HG02870 (cell line): ENCODE results near the gene OSBPL5.
"Not testable (repeated sequence)": the region's sequence is repeated elsewhere in the genome, so short reads cannot be mapped to it uniquely, and the experiment has no call there.

Source experiments
- ATAC-seq: cut with Tn5 transposase; IDR thresholded peaks from one replicate; pipeline ENCODE4 v1.9.1; 2021; ENCODE audit warnings: mild to moderate bottlenecking, moderate library complexity; ENCODE audit not compliant: unreplicated experiment

Gene OSBPL5

DNA sequence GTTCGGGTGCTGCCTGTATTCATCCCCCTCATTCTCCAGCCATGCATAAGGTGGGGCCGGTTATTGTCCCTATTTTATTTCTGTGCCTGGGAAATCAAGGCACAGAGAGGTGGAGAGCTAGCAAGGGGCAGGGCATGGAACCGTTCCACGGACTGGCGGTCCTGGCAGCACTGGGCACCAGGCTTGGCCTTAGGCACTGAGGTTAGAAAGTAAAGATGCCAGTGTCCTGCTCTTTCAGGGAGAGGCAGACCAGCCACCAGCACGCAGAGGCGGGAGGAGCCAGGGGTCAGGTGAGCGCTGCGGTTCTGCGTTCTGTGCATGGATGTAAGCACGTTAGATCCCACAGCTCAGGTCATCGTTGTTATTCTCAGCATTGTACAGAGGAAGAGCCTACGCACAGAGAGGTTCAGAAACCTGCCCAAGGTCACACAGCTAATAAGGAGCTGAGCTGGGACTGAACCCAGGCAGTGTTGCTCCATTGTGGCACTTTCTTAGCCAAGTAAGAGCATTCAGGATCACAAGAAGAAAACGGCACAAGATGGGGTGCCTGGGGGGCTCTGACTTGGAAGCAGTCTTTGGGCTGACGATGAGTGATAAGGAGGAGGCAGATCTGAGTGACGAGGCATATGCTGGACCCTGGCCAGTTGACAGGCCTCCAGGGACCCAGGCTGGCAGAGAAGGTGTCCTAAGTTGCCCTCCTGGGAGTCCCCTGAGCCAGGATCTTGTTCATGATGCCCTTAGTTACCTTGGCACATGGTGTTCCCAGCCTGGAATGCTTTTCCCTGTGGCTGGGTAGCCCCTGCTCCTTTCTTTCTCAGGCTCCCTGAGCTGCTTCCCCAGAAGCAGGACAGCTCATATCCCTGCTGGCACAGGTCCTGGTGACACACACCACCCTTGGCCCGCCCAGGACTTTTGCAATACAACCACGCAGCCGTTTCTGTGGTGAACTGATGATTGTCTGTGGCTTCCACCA, 41.1 kb downstream of the OSBPL5 start:
- no peak for ATAC-seq

DNA sequence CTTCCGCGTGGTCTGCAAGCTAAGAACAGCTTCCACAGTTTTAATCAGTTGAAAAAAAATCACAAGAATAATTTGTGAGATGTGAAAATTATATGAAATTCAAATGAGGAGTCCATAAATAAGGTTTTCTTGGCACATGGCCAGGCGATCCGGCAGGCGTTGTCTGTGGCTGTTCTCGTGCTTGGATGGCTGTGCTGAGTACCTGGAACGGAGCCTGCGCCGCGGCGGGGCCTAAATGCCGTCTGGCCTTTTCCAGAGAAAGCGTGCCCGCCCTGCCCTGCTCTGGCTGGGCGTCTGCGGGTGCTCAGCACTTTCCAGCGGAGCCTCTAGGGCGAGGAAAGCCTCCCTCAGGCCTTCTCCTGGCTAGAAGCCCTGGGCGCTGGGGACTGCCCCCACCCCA, 41.8 kb downstream of the OSBPL5 start:
- ATAC-seq, result no peak

DNA sequence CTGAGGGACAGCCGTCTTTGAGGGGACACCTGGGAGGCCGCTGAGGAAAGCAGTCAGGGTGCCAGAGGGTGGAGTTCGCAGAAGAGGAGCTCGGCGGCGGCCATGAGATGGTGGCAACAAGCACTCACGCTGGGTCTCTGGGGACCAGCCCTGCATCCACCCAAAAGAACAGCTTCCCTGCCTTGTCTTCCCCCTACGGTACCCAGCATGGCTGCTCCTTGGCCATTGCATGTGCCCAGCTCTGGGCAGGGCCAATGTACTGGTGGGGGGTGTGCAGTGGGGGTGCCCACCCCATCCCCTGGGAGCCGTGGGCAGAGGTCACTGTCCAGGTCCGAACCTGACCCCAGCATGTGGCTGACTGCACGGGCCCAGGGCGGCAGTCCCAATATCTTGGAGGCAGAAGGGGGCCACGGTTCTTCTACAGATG, 42.3 kb downstream of the OSBPL5 start:
- no peak for ATAC-seq

DNA sequence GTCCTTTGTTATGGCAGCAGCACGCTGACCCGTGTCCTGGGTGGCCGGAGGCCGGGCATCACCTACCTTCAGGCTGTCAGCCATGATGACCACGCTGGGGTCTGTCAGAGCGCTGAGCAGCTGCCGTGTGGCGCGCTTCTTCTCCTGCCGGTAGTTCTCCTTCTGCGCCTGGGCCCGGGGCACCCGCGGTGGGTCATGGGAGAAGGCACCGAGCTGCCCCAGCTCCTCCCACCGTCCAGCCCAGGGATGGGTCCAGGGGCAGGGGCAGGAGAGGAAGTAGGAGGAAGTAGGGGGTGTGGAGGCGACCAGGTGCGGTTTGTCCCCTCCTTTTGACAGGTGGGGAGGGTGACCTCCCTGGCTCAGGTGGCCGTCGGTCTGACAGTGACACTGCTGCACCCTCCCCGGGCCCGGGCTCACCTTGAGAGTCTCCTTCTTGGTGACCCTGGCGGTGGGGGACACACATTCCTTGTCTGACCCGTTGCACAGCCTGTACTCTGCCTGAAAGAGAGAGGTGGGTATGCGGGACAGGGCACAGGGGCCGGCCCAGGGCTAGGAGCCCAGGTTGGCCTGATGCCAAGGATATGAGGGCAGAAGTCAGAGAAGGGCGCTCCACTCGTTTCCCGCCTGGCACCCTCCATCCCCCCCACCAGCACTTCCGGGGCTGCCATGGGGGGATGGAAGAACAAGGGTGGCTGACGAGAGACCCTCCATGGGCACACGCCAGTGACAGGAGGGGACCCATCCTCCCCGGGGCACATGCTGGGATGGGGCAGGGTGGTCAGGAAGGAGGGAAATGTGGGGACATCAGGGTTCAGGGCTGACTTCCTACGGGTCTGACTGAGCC, 43.0 kb downstream of the OSBPL5 start:
- ATAC-seq, result no peak

DNA sequence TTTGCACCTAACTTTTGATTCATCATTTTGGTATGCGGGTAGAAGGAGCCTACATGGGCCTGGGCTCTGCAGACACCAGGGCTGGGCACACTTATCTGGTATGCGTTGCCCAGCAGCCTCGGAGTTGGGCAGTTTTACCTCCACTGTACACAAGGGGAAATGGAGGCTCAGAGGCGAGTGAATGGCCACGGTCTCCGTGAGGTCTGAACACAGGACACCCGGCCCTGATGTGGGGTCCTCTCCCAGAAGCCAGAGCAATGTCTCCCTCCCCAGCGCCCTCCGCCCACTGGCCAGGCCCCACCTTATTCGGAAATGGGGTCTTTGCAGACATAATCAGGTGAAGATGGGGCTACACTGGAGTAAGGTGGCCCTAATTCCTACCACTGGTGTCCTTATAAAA, 43.7 kb downstream of the OSBPL5 start:
- ATAC-seq, result no peak

DNA sequence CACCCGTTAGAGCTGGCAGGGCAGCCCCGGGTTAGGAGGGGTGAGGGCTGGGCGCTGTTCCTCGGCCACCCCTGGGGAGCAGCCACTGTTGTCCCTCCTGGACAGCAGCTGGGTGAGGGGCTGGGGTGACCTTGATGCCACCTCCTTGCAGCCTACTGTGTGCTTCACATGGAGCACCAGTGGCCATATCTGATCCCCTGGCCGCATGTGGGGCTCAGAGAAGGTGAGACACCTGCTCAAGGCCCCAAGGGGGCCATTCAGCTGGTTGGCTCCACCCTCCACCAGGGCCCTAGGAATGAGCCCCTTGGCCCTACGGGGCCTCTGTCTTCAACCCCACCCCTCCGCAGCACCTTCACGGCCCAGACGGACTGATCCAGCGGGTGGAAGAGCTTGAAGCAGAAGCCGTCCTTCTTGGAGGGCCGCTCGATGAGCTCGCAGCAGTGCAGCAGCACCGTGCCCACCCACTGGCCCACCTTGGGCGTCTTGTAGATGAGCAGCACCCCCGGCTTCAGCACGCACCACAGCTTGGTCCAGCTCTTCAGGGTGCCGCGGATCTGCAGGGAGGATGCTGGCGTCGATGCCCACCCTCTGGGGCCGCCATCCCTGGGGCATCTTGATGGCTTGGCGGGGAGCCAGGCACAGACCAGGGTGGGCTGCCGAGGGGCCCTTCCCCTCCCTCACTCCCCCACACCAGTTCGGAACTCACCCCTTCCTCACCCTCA, 44.9 kb downstream of the OSBPL5 start:
- no peak for ATAC-seq

DNA sequence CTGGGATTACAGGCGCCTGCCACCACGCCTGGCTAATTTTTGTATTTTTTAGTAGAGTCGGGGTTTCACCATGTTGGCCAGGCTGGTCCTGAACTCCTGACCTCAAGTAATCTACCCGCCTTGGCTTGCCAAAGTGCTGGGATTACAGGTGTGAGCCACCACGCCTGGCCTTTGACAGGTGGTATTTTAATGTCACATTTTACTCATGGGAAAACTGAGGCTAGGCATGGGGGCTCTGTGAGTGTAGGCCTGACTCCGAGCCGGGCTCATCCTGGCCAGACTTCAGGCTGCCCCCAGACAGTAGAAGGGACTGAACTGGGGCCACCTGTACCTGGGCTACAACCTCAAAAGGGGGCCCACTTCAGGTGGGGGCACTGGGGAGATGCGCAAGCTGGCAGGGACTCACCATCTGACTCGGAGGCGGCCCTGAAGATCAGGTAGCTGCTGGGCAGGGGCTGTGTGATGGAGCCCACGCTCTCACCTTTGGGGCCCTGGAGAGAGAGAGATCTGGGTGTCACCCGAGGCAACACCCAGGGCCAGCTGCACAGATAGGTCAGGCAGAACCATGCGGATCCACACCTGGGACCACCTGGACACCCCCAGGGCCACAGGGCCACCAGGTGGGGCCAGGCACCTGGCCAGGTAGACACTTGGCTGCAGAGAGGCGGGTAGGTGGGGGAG, 45.8 kb downstream of the OSBPL5 start:
- ATAC-seq, result no peak

DNA sequence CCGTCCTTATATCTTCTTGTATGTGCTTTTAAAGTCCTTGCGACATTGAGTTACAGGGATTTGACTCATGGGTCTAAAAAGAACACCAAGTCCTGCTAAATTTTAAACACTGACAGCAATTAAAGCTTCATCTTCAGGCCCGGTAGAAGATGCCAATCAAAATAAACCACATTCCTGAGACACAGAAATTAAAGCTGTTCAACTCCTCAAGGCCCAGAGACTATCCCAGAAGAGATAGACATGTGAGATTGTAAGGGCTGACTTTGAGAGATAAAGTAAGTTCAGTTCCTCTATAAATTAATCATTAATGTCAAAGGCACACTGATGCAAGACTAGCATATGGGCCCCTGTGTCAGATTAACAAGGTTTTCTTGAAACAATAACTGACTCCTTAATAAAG, 49.8 kb downstream of the OSBPL5 start:
- no peak for ATAC-seq

DNA sequence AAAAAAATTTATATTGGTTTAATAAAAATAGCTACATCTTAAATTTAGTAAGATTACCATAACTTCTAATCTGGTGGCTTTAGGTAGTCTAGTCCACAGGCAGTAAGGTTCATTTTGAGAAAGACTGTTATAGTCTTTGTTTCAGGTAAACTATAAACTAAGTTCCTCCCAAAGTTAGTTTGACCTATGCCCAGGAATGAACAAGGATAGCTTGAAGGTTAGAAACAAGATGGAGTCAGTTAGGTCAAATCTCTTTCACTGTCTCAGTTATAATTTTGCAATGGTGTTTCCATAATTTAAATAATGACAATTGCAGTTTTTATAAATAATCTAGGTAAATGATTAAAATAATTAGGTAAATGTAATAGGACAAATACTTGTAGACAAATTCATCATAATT, 51.4 kb downstream of the OSBPL5 start:
- not testable (repeated sequence) for ATAC-seq

DNA sequence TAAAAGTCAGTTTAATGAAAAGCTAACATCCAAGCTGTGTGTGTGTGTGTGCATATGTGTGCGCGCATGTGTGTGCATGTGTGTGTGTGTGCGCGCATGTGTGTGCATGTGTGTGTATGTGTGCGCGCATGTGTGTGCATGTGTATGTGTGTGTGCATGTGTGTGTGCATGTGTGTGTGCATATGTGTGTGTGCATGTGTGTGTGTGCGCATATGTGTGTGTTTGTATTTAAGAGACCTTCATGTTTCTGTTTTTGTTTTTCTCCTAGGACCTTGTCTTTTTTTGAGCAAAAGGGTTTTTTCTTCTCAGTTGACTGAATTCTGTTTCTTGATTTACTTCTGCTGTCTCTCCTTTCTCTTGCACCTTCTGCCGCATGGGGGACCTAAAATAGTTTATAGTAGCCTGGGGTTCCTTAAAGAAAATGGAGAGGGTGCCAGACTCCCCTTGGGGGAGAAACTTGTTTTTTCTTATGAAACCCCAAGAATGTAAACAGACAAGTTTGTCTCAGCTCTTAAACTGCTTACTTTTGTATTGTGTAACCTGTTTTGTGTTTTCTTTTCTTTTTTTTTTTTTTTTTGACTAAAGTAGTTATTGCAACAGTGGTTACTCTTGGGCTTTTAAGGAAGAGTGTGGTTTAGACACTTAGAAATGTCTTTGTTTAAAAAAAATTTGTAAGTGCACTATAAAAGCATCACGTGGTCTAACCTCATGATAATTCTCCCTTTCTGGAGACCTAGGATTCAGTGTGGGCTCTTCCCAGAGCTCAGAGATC, 53.0 kb downstream of the OSBPL5 start:
- no peak for ATAC-seq

DNA sequence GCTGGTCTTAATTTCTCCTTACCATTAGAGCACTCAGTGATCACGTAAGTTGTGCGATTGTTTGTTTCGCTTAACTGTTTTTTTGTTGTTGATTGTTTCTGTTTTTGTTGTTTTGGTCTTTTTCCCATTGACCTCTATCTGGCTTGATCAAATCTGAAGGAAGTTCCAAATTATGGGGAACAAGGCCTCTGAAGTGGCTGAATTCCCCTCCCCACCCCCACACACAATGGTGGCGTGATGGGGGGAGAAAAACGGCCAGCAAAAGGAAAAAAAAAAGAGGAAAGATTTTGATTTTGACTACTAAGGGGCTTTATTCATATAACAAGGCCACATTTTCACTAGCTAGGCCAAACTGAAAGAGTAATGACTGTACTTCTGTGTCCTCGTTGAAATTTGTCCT, 53.6 kb downstream of the OSBPL5 start:
- ATAC-seq, result no peak

DNA sequence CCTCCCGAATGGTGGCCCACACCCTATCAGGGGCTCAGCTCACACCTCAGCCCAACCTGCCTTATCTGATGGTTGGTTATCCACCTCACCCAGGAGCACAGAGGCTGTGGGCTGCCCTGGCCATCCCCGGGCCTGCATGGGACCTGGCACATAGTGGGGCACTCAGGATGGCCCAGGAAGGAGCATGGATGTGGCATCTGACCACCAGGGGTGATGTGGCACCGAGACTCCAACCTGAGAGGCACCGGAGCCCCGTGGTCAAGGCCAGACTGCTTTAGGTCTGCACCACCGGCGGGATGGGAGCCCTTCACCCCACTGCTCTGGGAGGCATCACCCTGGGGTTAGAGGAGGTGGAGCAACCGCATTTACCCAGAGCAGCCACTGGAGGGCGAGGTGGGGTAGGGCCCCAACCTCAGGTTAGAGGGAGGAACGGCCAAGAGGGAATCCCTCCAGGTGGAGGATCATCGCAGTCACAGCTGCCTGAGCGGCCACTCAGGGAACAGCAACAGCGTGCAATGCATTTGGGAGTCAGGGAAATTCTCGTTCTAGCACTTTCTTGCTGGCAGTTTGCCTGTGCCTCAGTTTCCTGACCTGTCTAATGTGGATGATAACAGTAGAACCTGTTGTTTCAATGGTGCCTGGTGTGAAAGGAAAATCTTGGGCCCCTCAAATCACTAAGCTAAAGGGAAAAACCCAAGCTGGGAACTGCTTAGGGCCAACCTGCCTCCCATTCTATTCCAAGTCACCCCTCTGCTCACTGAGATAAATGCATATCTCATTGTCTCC, 55.0 kb downstream of the OSBPL5 start:
- ATAC-seq, result no peak

DNA sequence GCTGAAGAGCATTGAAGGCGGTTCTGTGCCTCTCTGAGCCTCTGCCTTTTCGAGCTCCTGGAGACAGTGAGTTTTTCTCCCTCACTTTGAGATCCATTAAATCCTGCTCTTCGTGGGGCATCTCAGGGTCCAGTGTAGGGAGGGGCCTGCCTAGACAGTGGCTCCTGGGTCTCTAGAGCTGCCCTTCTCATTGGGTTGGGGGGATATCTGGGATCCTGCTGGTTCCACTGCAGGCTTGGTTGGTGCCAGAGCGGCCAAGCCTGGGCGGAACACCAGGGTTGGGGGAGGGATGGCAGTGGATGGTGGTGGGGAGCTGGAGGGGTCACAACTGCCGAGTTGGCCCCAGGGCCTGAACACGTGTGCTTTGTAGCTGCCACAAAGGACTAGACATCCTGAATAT, 55.7 kb downstream of the OSBPL5 start:
- no peak for ATAC-seq

DNA sequence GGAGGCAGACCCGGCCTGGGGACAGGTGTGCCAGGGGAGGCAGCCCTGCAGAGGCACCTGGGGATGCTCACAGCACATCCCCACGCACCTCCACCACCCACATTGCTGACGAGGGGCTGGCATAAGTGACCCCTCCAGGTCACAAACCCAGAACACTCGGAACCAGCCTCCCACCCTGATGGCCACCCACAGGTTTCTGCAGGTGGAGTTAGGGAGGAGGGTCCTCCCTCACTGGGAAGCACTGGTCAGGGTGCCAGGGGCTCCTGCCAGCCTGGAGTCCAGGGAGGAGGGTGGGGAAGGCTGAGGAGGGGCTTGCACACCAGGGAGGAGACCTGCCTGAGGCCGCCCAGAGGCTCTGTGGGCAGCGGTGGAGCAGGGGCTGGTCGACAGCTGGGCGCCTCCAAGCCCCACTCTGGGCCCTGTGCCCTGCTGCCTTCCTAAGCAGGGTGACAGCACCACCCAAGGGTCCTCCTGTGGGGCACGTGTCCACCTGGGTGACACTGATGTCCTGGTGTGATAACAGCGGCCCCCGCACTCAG, 56.9 kb downstream of the OSBPL5 start:
- ATAC-seq, result no peak

DNA sequence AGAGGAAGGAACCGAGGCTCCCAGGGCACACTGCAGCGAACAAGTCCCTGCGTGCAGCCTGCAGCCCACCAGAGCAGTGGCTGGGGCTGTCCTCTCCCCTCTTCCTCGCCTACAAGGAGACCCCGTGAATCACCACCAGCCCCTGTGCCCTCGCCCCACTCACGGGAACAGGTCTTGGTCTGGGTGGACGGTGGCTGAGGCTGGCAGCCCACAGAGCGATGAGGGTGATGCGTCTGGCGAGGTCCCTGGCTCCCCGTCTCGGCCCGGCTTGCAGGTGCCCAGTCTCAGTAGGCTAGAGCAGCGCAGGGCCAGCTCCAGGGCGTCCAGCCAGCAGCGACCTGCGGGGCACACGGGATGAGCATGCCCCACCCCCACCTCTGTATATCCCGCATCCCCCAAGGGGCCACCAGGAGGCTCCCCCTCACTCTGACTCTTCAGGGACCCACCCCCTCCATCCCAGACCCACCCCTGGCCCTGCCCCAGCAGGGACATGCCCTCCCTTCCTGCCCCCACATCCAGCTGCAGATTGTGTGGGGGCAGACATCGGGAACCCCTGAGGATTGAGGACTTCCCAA, 57.4 kb downstream of the OSBPL5 start:
- ATAC-seq, result no peak

DNA sequence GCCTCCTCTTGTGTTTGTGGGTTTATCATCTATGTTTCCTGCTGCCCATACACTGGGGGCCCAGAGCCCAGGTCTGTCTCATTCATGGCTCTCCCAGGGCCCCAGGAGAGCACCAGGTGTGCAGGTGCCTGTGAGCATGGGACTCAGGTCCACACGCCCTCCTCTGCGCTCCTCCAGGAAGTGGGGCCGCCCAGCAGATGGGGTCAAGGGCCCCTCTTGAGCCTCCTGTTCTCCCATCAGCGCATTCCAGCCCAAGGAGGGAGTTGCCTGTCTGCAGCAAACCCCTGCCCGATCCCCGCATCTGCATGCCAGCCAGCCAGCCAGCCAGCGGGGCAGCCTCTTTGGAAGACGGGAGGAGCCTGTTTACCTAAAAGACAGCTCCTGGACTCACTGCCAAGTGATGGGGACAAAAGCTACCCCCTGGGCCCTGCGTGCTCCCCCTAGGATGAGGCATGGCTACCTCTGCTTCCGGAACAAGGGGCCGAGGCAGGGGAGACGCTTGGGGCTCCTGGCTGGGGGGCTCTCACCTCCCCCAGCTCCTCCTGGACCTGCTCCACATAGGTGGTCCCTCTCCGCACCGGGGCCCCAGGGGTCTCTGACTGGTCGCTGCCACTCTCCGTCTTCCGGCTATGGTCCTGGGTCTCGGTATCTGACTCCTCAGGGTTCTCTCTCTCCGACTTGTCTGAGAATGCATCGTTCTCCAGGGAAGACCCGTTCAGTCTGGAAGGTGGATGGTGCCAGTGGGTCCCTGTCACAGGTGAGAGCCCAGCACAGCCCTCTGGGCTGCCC, 58.2 kb downstream of the OSBPL5 start:
- ATAC-seq, result no peak
